Stimulated activated CD4-positive, alpha-beta T cell treated with anti-CD3 and anti-CD28 coated beads, TNF-alpha, amount 100 ng/mL, for 48 hours (primary cell): ENCODE results near the gene MSH2.
"Not testable (repeated sequence)": the region's sequence is repeated elsewhere in the genome, so short reads cannot be mapped to it uniquely, and the experiment has no call there.

Source experiments
- DNase-seq, 3 donors: peaks; one replicate each; pipeline ENCODE4 v3.0.0-alpha.2; 2020; ENCODE audit warnings: low read depth in 3 of 3

Gene MSH2

GRCh38 chr2:47407976-47408375, 5.0 kb downstream of the MSH2 start:
- not testable (repeated sequence) for DNase-seq

DNA sequence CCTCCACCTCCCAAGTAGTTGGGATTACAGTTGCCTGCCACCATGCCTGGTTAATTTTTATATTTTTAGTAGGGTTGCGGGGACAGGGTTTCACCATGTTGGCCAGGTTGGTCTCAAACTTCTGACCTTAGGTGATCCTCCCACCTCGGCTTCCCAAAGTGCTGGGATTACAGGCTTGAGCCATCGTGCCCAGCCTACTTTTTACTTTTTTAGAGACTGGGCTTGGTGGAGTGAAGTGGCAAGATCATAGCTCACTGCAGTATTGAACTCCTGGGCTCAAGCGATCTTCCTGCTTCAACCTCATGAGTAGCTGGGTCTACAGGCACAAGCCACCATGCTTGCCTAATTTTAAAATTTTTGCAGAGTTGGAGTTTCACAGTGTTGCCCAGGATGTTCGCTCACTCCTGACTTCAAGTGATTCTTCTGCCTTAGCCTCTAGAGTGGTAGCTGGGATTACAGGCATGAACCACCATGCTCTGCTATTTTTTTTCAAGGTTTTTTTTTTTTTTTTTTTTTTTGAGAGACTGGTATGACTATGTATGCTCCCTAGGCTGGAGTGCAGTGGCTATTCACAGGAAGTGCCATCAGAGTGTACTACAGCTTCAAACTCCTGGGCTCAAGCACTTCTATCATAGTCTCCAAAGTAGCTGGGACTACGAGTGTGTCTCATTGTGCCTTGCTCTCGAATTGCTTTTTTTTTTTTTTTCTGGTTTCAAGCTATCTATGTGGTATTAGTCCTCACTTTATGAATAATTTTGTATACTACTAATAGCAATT, 11.9 kb downstream of the MSH2 start:
- DNase-seq, result no peak

GRCh38 chr2:47420214-47420613, 17.3 kb downstream of the MSH2 start:
- DNase-seq, result no peak

GRCh38 chr2:47420683-47421082, 17.7 kb downstream of the MSH2 start:
- DNase-seq, result not testable (repeated sequence)

GRCh38 chr2:47422016-47422415, 19.1 kb downstream of the MSH2 start:
- DNase-seq, result no peak

DNA sequence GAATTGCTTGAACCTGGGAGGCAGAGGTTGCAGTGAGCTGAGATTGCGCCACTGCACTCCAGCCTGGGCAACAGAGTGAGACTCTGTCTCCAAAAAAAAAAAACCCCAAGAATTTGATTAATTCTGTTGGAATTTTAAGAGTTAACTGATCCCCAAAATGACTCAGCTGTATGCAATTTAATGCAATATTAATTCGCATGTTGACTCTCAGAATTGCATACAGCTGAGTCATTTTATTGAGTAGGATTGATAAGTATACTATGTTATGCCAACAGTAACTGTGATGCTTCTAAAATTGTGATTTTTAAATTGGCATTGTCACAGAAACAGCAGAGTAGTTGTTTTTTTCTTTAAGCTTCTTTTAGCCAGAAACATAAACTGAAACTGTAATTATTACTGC, 19.6 kb downstream of the MSH2 start:
- no peak for DNase-seq

GRCh38 chr2:47426786-47427185, 23.8 kb downstream of the MSH2 start:
- no peak for DNase-seq

DNA sequence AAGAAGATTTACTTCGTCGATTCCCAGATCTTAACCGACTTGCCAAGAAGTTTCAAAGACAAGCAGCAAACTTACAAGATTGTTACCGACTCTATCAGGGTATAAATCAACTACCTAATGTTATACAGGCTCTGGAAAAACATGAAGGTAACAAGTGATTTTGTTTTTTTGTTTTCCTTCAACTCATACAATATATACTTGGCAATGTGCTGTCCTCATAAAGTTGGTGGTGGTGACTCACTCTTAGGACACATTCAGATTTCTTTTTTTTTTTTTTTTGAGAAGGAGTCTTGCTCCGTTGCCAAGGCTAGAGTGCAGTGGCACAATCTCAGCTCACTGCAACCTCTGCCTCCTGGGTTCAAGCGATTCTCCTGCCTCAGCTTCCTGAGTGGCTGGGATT, 26.8 kb downstream of the MSH2 start:
- no peak for DNase-seq

DNA sequence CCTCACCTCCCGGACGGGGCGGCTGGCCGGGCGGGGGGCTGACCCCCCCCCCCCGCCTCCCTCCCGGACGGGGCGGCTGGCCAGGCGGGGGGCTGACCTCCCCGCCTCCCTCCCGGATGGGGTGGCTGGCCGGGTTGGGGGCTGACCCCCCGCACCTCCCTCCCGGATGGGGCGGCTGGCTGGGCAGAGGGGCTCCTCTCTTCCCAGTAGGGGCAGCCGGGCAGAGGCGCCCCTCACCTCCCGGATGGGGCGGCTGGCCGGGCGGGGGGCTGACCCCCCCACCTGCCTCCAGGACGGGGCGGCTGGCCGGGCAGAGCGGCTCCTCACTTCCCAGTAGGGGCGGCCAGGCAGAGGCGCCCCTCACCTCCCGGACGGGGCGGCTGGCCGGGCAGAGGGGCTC, 30.1 kb downstream of the MSH2 start:
- DNase-seq, result not testable (repeated sequence)

DNA sequence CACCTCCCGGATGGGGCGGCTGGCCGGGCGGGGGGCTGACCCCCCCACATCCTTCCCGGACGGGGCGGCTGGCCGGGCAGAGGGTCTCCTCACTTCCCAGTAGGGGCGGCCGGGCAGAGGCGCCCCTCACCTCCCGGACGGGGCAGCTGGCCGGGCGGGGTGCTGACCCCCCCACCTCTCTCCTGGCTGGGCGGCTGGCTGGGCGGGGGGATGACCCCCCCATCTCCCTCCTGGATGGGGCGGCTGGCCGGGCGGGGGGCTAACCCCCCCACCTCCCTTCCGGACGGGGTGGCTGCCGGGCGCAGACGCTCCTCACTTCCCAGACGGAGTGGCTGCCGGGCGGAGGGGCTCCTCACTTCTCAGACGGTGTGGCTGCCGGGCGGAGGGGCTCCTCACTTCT, 30.5 kb downstream of the MSH2 start:
- DNase-seq, result not testable (repeated sequence)

DNA sequence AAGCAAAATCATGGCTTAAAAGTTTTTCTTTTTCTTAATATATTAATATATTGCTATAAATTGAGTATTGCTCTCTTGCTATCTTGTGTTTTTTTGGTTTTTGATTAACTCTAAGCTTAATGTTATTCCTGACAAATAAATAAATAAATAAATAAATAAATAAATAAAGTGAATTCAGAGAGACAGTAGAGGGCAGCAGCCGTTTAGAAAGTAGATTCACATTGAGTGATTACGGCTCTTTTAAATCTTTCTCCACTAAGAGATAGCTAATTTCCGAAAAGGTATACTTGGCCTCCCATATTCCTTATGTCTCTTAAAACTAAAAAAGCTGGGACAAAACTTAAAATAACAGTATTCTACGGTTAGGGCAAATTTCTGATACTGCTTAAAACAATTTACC, 34.3 kb downstream of the MSH2 start:
- no peak for DNase-seq

GRCh38 chr2:47438106-47438505, 35.1 kb downstream of the MSH2 start:
- DNase-seq, result no peak

- DNase-seq, result no peak
Measured at GRCh38 chr2:47438783-47439182, 35.8 kb downstream of the MSH2 start.

DNA sequence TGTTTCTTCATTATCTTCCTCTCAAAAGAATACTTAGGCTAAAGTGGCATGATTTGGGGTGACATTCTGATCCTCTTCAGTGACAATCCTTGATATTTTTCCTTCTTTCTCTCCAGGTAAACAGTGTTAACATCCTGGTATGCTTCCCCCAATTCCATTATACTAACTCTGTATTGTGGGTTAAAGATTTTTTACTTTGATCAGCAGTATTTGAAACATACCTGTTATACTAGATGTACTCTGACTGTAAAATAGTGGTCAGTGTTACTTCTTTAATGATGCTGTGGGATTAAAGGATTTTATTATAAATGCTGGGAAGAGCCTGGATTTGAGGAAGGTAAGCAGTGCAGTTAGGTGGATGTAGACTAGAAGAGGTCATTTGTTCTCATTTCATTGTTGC, 48.8 kb downstream of the MSH2 start:
- DNase-seq, result no peak

- no peak for DNase-seq
Measured at GRCh38 chr2:47452761-47453160, 49.8 kb downstream of the MSH2 start.

- not testable (repeated sequence) for DNase-seq
Measured at GRCh38 chr2:47454818-47455217, 51.9 kb downstream of the MSH2 start.

DNA sequence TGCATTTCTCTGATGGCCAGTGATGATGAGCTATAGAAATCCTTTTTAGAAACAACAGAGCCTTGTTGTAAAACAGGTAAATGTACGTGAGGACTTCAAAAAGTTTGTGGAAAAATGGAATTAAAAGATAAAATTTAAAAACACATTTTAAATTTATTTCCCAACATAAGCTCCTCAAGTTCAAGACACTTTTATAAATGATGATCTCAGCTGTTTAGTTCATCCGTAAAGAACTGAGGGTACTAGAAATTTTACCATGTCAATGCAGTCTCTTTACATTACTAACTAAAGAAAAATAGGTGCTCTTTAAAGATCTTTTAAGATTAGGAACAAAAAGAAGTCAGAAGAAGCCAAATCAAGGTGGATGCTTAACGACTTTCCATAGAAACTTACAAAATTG, 52.5 kb downstream of the MSH2 start:
- no peak for DNase-seq

GRCh38 chr2:47456851-47457250, 53.9 kb downstream of the MSH2 start:
- no peak for DNase-seq

GRCh38 chr2:47457268-47457667, 54.3 kb downstream of the MSH2 start:
- DNase-seq, result no peak

GRCh38 chr2:47459021-47459420, 56.1 kb downstream of the MSH2 start:
- no peak for DNase-seq

GRCh38 chr2:47460766-47461165, 57.8 kb downstream of the MSH2 start:
- no peak for DNase-seq

DNA sequence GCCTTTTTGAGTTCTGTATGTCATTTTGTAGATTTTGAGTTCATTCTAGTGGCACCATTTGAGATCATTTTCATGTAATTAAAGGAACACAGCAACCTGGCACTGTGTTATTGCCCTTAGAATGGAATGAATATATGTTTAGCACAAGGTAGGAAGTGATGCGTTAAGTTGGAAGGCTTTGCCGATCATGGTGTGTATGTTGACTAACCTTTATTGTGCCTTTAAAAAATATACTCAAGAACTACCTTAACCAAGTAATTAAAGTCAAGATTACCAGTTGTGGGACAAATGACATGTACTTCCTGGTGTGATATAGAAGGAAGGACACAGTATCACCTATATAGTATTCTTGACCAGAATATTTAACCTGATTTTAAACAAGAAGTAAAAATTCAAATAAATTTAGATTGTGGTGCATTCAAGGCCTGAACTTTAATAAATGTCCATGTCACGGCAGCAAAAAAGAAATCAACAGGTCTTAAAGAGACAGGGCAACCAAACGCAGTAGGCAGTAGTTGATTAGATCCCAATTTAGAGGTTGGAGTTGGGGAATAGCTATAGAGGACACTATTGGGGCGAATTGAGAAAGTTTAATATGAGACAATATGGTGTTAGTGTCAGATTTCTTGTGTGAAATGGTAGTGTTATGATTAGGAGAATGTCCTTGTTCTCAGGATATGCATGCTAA, 68.6 kb downstream of the MSH2 start:
- no peak for DNase-seq

DNA sequence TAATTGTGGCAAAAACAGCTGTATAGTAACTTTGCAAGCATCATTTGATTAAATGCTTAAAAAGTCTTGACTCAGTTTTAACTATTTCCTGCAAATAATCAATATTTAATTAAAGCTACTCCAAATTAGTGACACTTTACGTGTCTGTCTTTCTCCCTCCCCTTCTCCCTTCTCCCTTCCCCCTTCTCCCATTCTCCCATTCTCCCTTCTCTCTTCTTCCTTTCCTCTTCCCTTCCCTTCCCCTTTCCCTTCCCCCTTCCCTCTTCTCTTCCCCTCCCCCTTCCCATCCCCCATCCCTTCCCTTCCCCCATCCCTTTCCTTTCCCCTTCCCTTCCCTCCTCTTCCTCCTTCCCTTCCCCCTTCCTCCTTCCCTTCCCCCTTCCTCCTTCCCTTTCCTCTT, 76.9 kb downstream of the MSH2 start:
- DNase-seq, result no peak
